ENCODE results near the gene GLT1D1. TPM values are rescaled to one million over a fixed set of nuclear protein-coding genes. Genes with fewer than 3 reads are reported as not detected.

The GLT1D1 gene
- total RNA-seq, 1 donor from 2014 or later, result 5.4 TPM

DNA sequence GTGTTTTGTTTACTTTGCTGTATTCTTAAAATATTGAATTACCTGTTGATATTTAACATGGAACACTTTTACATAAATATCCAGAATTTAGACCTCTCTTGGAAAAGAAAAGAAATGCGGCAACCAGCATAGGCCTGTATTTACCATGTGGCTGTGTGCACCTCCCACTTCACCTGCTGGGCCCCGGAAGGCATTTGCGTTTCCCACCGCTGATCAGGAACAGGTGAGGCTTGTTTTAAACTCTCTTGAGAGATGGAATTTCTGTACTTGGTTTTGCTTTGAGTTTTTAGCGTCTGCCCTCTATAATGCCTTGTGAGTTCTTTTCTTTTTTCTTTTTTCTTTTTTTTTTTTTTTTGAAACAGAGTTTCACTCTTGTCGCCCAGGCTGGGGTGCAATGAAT, 124.2 kb downstream of the GLT1D1 start:
- no peak overlapping the region for H3K27ac ChIP-seq
- peak overlapping the region; percentile 41 for H3K4me3 Mint-ChIP-seq
- H3K36me3 Mint-ChIP-seq, result no peaks in the 10 kb centered on the region
- no peak overlapping the region for H3K27ac Mint-ChIP-seq
- H4K20me1 ChIP-seq (ENCODE audit: low read depth), result no peaks in the 10 kb centered on the region
- peaks cover 67% of the 10 kb centered on the region for H3K4me1 Mint-ChIP-seq
- H3K9ac ChIP-seq, result no peak overlapping the region
- no peaks in the 10 kb centered on the region for H3K9me3 ChIP-seq (ENCODE audit: low read depth)
- H3K27me3 Mint-ChIP-seq (ENCODE audit: insufficient read depth, low read depth), result peaks cover 16% of the 10 kb centered on the region
- no peak overlapping the region for H2AFZ ChIP-seq (replicated peaks)
- H3K79me2 ChIP-seq (ENCODE audit: low read depth), result no peaks in the 10 kb centered on the region
- H3K4me3 ChIP-seq, result no peak overlapping the region
- no peak for DNase-seq (ENCODE audit: low spot score)
- H3K36me3 ChIP-seq, result no peaks in the 10 kb centered on the region
- no peak overlapping the region for H3K4me2 ChIP-seq
- no peaks in the 10 kb centered on the region for H3K9me3 Mint-ChIP-seq
- peaks cover 16% of the 10 kb centered on the region for H3K4me1 ChIP-seq
- no peaks in the 10 kb centered on the region for H3K27me3 ChIP-seq
- H3F3A ChIP-seq (ENCODE audit: low read depth), result peaks cover 4% of the 10 kb centered on the region
- TF ChIP-seq, protein P1, sequence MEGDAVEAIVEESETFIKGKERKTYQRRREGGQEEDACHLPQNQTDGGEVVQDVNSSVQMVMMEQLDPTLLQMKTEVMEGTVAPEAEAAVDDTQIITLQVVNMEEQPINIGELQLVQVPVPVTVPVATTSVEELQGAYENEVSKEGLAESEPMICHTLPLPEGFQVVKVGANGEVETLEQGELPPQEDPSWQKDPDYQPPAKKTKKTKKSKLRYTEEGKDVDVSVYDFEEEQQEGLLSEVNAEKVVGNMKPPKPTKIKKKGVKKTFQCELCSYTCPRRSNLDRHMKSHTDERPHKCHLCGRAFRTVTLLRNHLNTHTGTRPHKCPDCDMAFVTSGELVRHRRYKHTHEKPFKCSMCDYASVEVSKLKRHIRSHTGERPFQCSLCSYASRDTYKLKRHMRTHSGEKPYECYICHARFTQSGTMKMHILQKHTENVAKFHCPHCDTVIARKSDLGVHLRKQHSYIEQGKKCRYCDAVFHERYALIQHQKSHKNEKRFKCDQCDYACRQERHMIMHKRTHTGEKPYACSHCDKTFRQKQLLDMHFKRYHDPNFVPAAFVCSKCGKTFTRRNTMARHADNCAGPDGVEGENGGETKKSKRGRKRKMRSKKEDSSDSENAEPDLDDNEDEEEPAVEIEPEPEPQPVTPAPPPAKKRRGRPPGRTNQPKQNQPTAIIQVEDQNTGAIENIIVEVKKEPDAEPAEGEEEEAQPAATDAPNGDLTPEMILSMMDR (IDR thresholded peaks at IDR 0.05), result no peak
- TF ChIP-seq EZH2 (IDR thresholded peaks at IDR 0.05) (no peak), EZH2phosphoT487 (IDR thresholded peaks at IDR 0.05) (no peak)

DNA sequence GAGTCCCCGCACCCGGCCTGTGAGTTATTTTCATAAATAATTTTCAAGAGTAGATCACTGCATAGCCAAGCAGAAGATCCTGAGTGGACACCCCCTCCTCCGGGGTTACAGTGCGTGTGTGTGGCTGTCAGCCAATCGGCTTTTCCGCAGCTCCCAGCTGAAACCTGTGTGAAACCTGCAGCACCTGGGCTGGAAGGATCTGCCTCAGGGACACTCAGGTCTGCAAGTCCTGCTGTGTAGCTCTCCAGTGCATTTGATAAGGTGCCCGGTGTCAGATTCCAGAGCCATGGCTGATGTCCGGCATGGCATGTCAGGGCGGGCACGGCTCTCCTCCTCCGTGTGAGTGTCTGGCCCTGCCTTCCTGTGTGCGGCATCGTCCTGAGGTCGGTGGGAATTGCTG, 124.8 kb downstream of the GLT1D1 start:
- H3K4me1 ChIP-seq, result peaks cover 16% of the 10 kb centered on the region
- Mint-ChIP-seq H3K27me3 (ENCODE audit: insufficient read depth, low read depth) (peaks cover 11% of the 10 kb centered on the region), H3K4me3 (no peak overlapping the region), H3K4me1 (peaks cover 69% of the 10 kb centered on the region), H3K27ac (no peak overlapping the region), H3K9me3 (no peaks in the 10 kb centered on the region), H3K36me3 (no peaks in the 10 kb centered on the region)
- DNase-seq (ENCODE audit: low spot score), result no peak
- peaks cover 8% of the 10 kb centered on the region for H3F3A ChIP-seq (ENCODE audit: low read depth)
- no peak overlapping the region for H3K27ac ChIP-seq
- H3K36me3 ChIP-seq, result no peaks in the 10 kb centered on the region
- H3K9ac ChIP-seq, result no peak overlapping the region
- H3K27me3 ChIP-seq, result no peaks in the 10 kb centered on the region
- H3K4me2 ChIP-seq, result no peak overlapping the region
- no peak overlapping the region for H3K4me3 ChIP-seq
- no peaks in the 10 kb centered on the region for H4K20me1 ChIP-seq (ENCODE audit: low read depth)
- no peaks in the 10 kb centered on the region for H3K9me3 ChIP-seq (ENCODE audit: low read depth)
- H3K79me2 ChIP-seq (ENCODE audit: low read depth), result no peaks in the 10 kb centered on the region
- TF ChIP-seq, protein P1 (IDR thresholded peaks at IDR 0.05), result no peak
- no peak for TF ChIP-seq EZH2 (IDR thresholded peaks at IDR 0.05)
- TF ChIP-seq EZH2phosphoT487 (IDR thresholded peaks at IDR 0.05), result no peak
- no peak overlapping the region for H2AFZ ChIP-seq (replicated peaks)

DNA sequence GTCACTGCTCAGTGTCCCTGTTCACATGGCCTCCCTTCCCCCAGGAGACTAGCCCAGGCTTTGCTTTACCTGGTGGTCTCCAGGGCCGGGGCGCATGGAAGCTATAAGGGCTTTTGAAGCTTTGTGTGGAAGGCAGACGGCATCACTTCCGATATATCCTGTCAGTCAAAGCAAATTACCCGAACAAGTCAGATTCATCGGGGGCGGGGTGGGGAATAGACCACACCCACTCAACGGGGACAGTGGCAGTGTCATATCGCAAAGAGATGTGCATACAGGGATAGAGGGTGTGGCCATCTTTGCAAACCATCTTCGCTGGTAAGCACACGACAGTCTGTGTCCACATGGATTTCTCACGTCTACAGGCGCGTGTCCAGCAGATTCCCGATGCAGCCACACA, 127.3 kb downstream of the GLT1D1 start:
- H3K9ac ChIP-seq, result no peak overlapping the region
- DNase-seq (ENCODE audit: low spot score), result no peak
- H3F3A ChIP-seq (ENCODE audit: low read depth), result peaks cover 8% of the 10 kb centered on the region
- TF ChIP-seq EZH2 (IDR thresholded peaks at IDR 0.05) (no peak), EZH2phosphoT487 (IDR thresholded peaks at IDR 0.05) (no peak)
- TF ChIP-seq, protein P1 (IDR thresholded peaks at IDR 0.05), result no peak
- H3K36me3 ChIP-seq, result no peaks in the 10 kb centered on the region
- H3K27me3 ChIP-seq, result no peaks in the 10 kb centered on the region
- no peaks in the 10 kb centered on the region for H3K9me3 Mint-ChIP-seq
- H3K27ac Mint-ChIP-seq, result peak overlapping the region; percentile 27
- H3K4me1 ChIP-seq, result peaks cover 12% of the 10 kb centered on the region
- no peak overlapping the region for H3K27ac ChIP-seq
- no peak overlapping the region for H3K4me2 ChIP-seq
- no peaks in the 10 kb centered on the region for H3K79me2 ChIP-seq (ENCODE audit: low read depth)
- peaks cover 4% of the 10 kb centered on the region for H3K27me3 Mint-ChIP-seq (ENCODE audit: insufficient read depth, low read depth)
- H3K36me3 Mint-ChIP-seq, result no peaks in the 10 kb centered on the region
- no peak overlapping the region for H2AFZ ChIP-seq (replicated peaks)
- H3K4me1 Mint-ChIP-seq, result peaks cover 66% of the 10 kb centered on the region
- no peak overlapping the region for H3K4me3 Mint-ChIP-seq
- no peaks in the 10 kb centered on the region for H4K20me1 ChIP-seq (ENCODE audit: low read depth)
- no peak overlapping the region for H3K4me3 ChIP-seq
- H3K9me3 ChIP-seq (ENCODE audit: low read depth), result no peaks in the 10 kb centered on the region
